ENCODE data around the gene NCK2. TPM values are rescaled to one million over a fixed set of nuclear protein-coding genes. Genes with fewer than 3 reads are reported as not detected.
"Not testable (repeated sequence)": the region's sequence is repeated elsewhere in the genome, so short reads cannot be mapped to it uniquely, and the experiment has no call there.

The NCK2 gene
- total RNA-seq, 3 donors from 2014 or later = 52.2 to 66.4 (median 57.6) TPM

- intact Hi-C loops (cut with DNase I, micrococcal nuclease) = no loop called here
- DNase-seq (no peak), ATAC-seq (no peak)
- TF ChIP-seq CTCF (IDR thresholded peaks at IDR 0.05) = no peak
- Histone ChIP-seq H3K4me3 (no peak overlapping the region), H3K9me3 (no peaks in the 10 kb centered on the region), H3K36me3 (ENCODE audit: low read depth) (no peaks in the 10 kb centered on the region), H3K4me1 (ENCODE audit: low read depth) (no peaks in the 10 kb centered on the region)
Measured at GRCh38 chr2:105769504-105769903, 24.8 kb downstream of the NCK2 start.

GRCh38 chr2:105770149-105770548, 25.4 kb downstream of the NCK2 start:
- TF ChIP-seq CTCF (IDR thresholded peaks at IDR 0.05) = no peak

GRCh38 chr2:105771291-105771690, 26.6 kb downstream of the NCK2 start:
- H3K9me3 ChIP-seq; H3K4me3 ChIP-seq; H3K36me3 ChIP-seq (ENCODE audit: low read depth); DNase-seq; intact Hi-C loops (cut with DNase I, micrococcal nuclease); H3K4me1 ChIP-seq (ENCODE audit: low read depth); ATAC-seq: not testable (repeated sequence)

More at GRCh38 chr2:105770149-105770548, 25.4 kb downstream of the NCK2 start:
- Histone ChIP-seq H3K36me3 (ENCODE audit: low read depth) (no peaks in the 10 kb centered on the region), H3K4me1 (ENCODE audit: low read depth) (no peaks in the 10 kb centered on the region), H3K9me3 (no peaks in the 10 kb centered on the region), H3K4me3 (no peak overlapping the region)
- intact Hi-C loops (cut with DNase I, micrococcal nuclease) = no loop called here
- ATAC-seq (no peak), DNase-seq (no peak)

GRCh38 chr2:105771836-105772235, 27.1 kb downstream of the NCK2 start:
- no peak for ATAC-seq
- no peak overlapping the region for H3K4me3 ChIP-seq
- peaks cover 7% of the 10 kb centered on the region for H3K4me1 ChIP-seq (ENCODE audit: low read depth)
- TF ChIP-seq CTCF (IDR thresholded peaks at IDR 0.05) = no peak
- intact Hi-C loops (cut with DNase I, micrococcal nuclease) = no loop called here
- no peaks in the 10 kb centered on the region for H3K36me3 ChIP-seq (ENCODE audit: low read depth)
- DNase-seq = no peak
- H3K9me3 ChIP-seq = no peaks in the 10 kb centered on the region

GRCh38 chr2:105772362-105772761, 27.6 kb downstream of the NCK2 start:
- no peak for TF ChIP-seq CTCF (IDR thresholded peaks at IDR 0.05)
- no peaks in the 10 kb centered on the region for H3K36me3 ChIP-seq (ENCODE audit: low read depth)
- ATAC-seq = no peak
- DNase-seq = no peak
- H3K4me1 ChIP-seq (ENCODE audit: low read depth) = peaks cover 7% of the 10 kb centered on the region
- H3K4me3 ChIP-seq = no peak overlapping the region
- no peaks in the 10 kb centered on the region for H3K9me3 ChIP-seq
- intact Hi-C loops (cut with DNase I, micrococcal nuclease) = no loop called here

- no peak for TF ChIP-seq CTCF (IDR thresholded peaks at IDR 0.05)
- no peak for ATAC-seq
- intact Hi-C loops (cut with DNase I, micrococcal nuclease) = no loop called here
- H3K4me1 ChIP-seq (ENCODE audit: low read depth) = peaks cover 7% of the 10 kb centered on the region
- H3K4me3 ChIP-seq = no peak overlapping the region
- H3K36me3 ChIP-seq (ENCODE audit: low read depth) = no peaks in the 10 kb centered on the region
- H3K9me3 ChIP-seq = no peaks in the 10 kb centered on the region
- DNase-seq = no peak
Measured at GRCh38 chr2:105773568-105773967, 28.9 kb downstream of the NCK2 start.
